Cerebellar nuclear complex (tissue), 1 donor: ENCODE data around the gene SHMT2.
"Not testable (repeated sequence)": the region's sequence is repeated elsewhere in the genome, so short reads cannot be mapped to it uniquely, and the experiment has no call there.

Experiments used
- DNase-seq, 2 experiments: peaks; one replicate each; lab custom pipeline; 2025; lab: John Stamatoyannopoulos, UW

The SHMT2 gene

GRCh38 chr12:57262126-57262822 is 32.8 kb downstream of the SHMT2 start:
- DNase-seq, result no peak

GRCh38 chr12:57263096-57263495 is 33.6 kb downstream of the SHMT2 start:
- DNase-seq, result no peak

- no peak for DNase-seq
Observed at GRCh38 chr12:57266681-57267080, 37.2 kb downstream of the SHMT2 start.

- no peak for DNase-seq
Observed at GRCh38 chr12:57268264-57268663, 38.8 kb downstream of the SHMT2 start.

- no peak for DNase-seq
Observed at GRCh38 chr12:57270966-57271470, 41.5 kb downstream of the SHMT2 start.

- DNase-seq, result no peak
Observed at GRCh38 chr12:57272337-57273151, 43.0 kb downstream of the SHMT2 start.

- no peak for DNase-seq
Observed at GRCh38 chr12:57273516-57273915, 44.0 kb downstream of the SHMT2 start.

- not testable (repeated sequence) for DNase-seq
Observed at GRCh38 chr12:57276233-57276632, 46.7 kb downstream of the SHMT2 start.

- DNase-seq, result no peak
Observed at GRCh38 chr12:57276935-57277563, 47.5 kb downstream of the SHMT2 start.

GRCh38 chr12:57278465-57279381 is 49.2 kb downstream of the SHMT2 start:
- DNase-seq, result no peak

- no peak for DNase-seq
Observed at GRCh38 chr12:57280211-57281062, 50.9 kb downstream of the SHMT2 start.

- not testable (repeated sequence) for DNase-seq
Observed at GRCh38 chr12:57282073-57282472, 52.6 kb downstream of the SHMT2 start.
